Spleen (tissue), 7 donors: ENCODE results near the gene KCNG2.

Experiments used
- POLR2A ChIP-seq, 3 donors: fragments of 450-650 bp; IDR thresholded peaks; one replicate each; pipeline ENCODE4 v1.5.1; 2017; ENCODE audit warnings: antibody characterized with exemption in 3 of 3, mild to moderate bottlenecking in 1 of 3
- TF ChIP-seq, protein P1 (sequence below), 11 experiments: fragments of 200-600 bp in 7 of 11; fragments of 450-650 bp in 4 of 11; sonication (generic) in 4 of 11; IDR thresholded peaks in 8 of 11; conservative IDR thresholded peaks in 3 of 11; 1 replicate in 7 of 11; 2 replicates in 4 of 11; pipeline versions ENCODE4 v1.4.0 to v1.8.0; 2016 to 2021; ENCODE audit warnings: antibody characterized with exemption in 11 of 11, inconsistent platforms in 4 of 11, mild to moderate bottlenecking in 1 of 11
- donor health status: DM: no; HTN: no; CAD: no; lungs with moderate emphysema.
- donor health status: DM: no; HTN: no; CAD: no.
- donor health status: DM: no; HTN: no; CAD: no.

DNA sequence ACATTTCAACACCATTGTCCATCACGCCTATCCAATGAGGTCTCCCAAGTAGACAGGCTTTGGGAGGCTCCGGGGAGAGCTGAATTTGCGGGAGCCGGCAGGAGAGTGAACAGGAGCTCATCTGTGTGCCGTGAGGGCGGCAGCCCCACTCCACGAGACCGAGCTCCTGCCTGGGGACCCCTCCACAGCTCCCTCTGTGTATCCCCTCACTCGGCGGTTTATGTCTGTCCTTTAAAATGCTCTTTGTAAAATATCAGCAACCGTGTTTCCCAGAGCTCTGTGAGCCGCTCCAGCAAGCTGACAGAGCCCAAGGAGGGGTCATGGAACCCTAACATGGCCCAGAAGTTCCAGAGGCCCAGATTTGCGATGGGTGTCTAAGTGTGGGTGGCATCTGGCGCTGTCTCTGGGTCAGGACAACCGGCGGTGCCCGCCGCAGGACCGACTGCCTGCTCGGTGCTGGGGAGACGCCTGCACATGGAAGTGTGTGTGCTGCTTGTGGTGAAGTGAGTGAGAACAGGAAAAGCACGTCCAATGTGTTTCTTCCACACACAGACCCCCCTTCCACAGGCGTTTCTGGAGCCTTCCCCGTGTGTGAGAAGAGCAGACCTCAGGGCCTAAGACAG is 118.9 kb downstream of the KCNG2 start:
- TF ChIP-seq, protein P1, sequence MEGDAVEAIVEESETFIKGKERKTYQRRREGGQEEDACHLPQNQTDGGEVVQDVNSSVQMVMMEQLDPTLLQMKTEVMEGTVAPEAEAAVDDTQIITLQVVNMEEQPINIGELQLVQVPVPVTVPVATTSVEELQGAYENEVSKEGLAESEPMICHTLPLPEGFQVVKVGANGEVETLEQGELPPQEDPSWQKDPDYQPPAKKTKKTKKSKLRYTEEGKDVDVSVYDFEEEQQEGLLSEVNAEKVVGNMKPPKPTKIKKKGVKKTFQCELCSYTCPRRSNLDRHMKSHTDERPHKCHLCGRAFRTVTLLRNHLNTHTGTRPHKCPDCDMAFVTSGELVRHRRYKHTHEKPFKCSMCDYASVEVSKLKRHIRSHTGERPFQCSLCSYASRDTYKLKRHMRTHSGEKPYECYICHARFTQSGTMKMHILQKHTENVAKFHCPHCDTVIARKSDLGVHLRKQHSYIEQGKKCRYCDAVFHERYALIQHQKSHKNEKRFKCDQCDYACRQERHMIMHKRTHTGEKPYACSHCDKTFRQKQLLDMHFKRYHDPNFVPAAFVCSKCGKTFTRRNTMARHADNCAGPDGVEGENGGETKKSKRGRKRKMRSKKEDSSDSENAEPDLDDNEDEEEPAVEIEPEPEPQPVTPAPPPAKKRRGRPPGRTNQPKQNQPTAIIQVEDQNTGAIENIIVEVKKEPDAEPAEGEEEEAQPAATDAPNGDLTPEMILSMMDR (IDR thresholded peaks at IDR 0.05 in 8 of 11, conservative IDR thresholded peaks at IDR 0.05 in 3 of 11): no peak
- TF ChIP-seq POLR2A (IDR thresholded peaks at IDR 0.05): no peak
